Adrenal gland (tissue), 5 donors: ENCODE measurements around the gene AGPAT4.

ENCODE experiments used
- CTCF ChIP-seq, 6 experiments: fragments of 450-650 bp in 4 of 6; fragments of 200-600 bp in 2 of 6; sonication (generic) in 1 of 6; IDR thresholded peaks; 1 replicate in 5 of 6; 2 replicates in 1 of 6; pipeline versions ENCODE4 v1.5.1 to v1.8.0; 2016 to 2021; ENCODE audit warnings: antibody characterized with exemption in 6 of 6, mild to moderate bottlenecking in 2 of 6, moderate library complexity in 1 of 6
- POLR2A ChIP-seq, 2 donors: fragments of 450-650 bp; IDR thresholded peaks; one replicate each; pipeline ENCODE4 v1.6.1; 2017; ENCODE audit warnings: antibody characterized with exemption in 2 of 2, mild to moderate bottlenecking in 2 of 2, moderate library complexity in 1 of 2
- donor health status: DM: no; HTN: no; CAD: no.

GRCh38 chr6:161269310-161269709, 4.6 kb downstream of the AGPAT4 start:
- TF ChIP-seq CTCF (IDR thresholded peaks at IDR 0.05) (no peak), POLR2A (IDR thresholded peaks at IDR 0.05) (no peak)
